NCI-H526 treated with DMSO at 0.1 percent for 48 hours (cell line): Measurements from ENCODE around the gene TIMM8B.
"Not testable (repeated sequence)": the region's sequence is repeated elsewhere in the genome, so short reads cannot be mapped to it uniquely, and the experiment has no call there.

ENCODE experiments used
- DNase-seq: peaks from one replicate; lab custom pipeline; 2025; lab: John Stamatoyannopoulos, UW

The TIMM8B gene, protein sequence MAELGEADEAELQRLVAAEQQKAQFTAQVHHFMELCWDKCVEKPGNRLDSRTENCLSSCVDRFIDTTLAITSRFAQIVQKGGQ

DNA sequence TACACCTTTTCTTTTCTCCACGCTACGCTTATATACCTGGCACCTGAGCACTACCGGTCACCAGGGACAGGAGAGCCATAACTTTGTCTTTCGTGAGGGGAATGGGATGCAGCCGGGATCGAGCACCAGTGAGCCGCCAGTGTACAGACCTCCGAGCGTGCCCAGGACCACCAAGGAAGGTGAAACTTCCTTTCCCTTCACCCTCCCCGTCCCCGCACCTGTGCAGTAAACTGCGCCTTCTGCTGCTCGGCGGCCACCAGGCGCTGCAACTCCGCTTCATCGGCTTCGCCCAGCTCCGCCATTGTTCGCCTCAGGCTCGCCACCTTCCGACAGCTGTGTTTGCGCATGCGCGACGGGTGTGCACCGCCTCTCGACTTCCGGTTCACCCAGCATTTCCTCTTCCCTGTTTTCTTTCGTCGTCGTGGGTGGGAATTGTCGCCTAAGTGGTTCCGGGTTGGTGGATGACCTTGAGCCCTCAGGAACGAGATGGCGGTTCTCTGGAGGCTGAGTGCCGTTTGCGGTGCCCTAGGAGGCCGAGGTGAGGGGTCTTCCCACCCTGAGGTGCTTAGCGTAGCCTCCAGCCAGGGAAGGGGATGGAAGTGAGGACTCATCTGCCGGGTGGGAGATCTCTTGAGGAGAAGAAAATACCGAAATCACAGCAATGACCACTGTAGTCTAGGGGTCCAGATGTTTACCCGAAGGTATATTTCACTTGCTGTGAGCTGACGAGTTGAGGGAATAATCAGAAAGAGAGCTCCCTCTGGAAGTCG, at the start of gene TIMM8B, which contains the start of gene SDHD:
Gene TIMM8B, minus strand, starts transcription at position 335 of the 770 bp plus-strand sequence. Its CDS starts 33 bp downstream, at position 302.
Gene SDHD, plus strand, starts transcription at position 452 of the 770 bp plus-strand sequence. Its CDS starts 35 bp downstream, at position 487.
- peak; percentile 99 for DNase-seq

DNA sequence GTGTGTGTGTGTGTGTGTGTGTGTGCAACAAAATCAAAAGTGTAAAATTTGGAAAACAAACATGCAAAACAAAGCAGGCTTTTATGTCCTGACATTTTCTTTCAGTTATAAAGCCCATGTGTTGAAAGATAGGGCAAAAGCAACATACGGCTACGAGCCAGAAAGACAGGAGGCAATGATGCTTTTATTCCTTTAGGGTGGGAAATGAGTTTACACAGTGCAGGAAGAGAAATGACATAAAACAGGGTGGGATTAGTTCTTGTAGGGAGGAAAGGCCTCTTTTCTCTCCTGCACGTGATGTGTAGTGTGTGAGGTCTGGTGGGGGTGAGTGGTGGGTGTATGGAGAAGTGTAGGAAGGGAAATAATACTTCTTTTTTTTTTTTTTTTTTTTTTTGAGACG, 47.9 kb upstream of the TIMM8B start:
- no peak for DNase-seq

DNA sequence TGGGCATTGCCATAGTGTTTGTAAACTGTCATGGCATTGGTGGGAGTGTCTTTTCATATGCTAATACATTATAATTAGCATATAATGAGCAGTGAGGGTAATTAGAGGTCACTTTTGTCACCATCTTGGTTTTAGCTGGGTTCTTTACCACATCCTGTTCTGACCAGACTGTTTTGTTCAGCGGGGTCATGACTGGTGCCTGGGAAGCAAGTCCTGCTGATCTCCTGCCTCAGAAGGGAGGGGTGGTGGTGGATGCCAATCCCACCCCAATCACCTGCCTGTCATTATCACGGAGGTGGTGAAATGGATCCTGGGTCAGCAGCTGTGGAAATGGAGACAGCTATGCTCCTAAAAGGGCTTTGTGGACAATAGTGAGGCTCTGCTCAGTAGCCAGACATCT, 46.2 kb upstream of the TIMM8B start:
- no peak for DNase-seq

DNA sequence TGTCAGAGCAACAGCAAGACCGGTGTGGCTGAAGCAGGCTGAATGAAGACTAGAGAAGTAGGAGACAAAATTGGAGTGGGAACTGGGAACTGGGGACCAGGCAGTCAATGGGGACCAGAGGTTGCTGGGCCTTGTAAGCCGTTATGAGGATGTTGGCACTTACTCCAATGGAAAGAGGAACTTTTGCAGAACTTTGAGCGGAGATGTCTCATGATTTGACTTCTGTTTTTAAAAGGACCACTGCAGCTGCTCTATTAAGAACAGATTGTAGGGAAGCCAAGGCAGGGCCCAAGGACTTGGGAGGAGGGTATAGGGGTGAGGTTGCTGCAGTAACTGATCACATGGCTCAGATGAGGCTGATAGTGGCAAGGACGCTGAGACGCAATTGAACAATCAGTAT, 43.1 kb upstream of the TIMM8B start:
- no peak for DNase-seq

DNA sequence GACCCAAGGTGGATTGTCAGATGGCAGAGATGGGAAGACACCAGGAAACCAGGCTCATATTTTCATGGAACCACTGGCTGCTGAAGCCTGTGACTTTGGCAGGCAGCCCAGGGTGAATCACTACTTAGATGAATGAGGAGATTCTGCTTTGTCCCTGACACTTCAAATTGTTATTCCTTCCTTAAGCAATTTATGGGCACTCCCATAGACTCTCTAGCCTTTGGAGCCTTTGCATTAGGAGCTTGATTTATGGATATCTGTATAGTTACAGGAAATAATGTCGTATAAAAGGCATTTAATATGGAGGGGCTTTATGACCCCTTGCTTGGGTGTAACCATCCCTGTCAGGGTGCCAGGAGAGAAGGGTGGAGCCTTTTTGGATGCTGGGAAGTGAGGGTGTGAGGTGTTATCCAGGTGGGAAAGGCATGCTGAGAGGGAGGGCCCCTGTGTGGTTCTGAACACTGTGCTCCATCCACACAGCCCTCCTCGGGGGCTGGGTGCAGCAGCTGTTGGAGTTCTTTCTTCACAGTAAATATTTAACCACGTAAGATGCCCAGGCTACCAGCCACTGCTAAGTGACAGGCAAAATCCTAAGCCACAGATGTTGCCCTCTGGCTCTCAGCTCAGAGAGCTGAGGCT, 42.0 kb upstream of the TIMM8B start:
- DNase-seq, result no peak

DNA sequence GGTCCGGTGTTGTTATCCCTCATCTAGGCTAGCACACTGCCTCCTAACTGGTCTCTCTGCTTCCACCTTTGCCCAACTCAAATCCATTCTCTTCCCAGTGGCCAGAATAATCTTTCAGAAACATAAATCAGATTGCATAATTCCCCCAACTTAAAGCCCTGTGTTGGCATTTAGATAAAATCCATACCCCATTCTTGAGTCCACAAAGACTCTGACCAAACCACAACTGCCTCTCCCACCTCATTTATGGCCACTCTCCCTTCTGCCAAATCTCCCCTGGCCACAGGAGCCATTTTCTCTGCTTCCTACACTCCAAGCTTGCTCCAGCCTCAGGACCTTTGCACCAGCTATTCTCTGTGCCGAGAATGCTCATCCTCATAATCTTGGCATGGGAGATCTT, 40.5 kb upstream of the TIMM8B start:
- DNase-seq, result no peak

DNA sequence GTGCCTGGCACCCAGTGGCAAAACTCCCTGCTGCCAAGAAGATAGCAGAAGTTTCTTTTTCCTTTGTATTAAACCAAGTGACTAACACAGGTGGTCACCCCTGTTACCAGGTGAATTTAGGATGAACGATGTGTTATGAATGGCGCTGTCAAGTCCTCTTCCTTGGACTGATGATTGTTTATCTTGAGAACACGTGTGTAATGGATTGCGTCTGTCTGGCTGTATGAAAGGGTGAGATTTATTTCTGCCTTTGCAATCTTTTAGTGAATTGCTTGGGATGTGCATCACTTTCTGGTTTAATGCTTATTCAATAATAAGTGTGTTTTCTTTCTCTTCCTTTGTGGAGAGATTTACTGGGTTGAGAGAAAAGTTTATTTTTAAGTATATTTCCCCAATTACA, 36.6 kb upstream of the TIMM8B start:
- DNase-seq, result no peak

DNA sequence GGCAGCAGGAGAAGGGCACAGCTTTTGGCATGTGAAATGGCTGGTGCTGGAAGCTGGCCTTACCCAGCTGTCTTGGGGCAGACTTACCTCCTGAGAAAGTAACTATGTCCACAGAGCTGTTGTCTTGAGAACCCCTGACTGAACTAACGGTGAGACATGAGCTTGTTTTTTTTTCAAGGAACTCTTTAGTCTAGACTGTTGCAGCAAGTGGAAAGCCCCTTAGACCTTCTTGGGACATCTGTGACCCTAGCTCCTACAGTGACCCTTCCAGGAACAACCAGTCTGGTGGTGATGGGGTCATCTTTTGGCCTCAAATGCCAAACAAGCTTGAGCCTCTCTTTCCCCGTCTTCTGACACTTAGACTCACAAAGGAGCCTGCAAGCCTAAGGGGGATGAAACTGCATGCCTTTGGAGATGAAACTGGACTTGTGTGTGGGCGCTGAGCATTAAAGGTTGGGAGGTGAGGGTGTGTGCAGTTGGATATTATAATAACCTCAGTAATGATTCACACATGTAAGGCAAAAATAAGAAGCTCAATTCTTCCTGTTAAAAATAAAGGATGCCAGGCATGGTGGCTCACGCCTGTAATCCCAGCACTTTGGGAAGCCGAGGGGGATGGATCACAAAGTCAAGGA, 35.5 kb upstream of the TIMM8B start:
- DNase-seq, result no peak

DNA sequence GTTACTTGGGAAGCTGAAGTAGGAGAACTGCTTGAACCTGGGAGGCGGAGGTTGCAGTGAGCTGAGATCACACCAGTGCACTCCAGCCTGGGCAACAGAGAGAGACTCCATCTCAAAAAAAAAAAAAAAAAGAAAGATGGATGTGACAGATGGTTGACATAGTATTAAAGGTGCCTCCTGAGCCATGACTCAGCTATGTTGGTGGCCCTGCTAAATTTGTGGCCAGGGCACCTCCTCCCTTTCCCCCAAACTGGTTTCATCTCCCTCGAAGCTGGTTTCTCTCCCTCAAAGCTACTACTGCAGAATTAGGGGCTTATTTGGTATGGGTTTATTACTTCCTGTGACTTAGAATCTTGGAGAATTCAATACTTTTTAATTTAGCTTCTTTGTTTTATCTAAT, 31.6 kb upstream of the TIMM8B start:
- DNase-seq, result no peak

DNA sequence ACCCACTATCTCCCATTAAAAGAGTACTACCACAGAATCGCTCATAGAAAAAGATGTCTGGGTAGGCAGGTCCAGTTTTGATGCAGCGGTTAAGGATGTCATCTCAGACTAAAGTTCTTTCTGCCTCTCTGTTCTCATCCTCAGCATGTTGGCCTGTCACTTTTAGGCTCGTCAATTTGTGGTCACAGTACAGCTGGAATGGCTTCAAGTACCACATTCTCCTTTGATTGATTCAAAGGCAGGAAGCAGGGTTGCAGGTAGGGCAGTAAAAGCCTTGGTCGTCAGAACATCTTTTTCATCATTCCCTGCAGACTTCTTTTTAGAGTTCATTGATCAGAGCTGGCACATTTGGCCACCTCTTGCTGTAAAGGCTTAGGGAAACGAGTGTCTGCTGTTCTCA, 28.8 kb upstream of the TIMM8B start:
- DNase-seq, result no peak

DNA sequence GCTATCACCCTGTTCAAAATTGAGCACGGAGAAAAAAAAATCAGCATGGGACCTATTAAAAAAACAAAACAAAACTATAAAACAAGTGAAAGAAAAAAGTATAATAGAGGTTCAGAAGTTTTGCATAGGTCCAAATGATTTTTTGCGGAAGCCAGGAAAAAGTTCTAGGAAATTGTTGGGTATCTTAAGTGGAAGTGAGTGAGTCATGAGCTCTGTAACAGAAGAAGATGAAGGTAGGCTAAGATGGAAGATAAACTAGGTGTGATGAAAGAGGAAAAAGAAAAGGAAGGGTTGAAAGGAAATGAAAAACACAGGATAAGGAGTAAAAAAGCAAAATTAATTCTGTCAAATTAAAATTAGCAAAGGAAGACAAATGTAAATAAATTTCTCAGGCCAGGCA, 27.9 kb upstream of the TIMM8B start:
- no peak for DNase-seq

DNA sequence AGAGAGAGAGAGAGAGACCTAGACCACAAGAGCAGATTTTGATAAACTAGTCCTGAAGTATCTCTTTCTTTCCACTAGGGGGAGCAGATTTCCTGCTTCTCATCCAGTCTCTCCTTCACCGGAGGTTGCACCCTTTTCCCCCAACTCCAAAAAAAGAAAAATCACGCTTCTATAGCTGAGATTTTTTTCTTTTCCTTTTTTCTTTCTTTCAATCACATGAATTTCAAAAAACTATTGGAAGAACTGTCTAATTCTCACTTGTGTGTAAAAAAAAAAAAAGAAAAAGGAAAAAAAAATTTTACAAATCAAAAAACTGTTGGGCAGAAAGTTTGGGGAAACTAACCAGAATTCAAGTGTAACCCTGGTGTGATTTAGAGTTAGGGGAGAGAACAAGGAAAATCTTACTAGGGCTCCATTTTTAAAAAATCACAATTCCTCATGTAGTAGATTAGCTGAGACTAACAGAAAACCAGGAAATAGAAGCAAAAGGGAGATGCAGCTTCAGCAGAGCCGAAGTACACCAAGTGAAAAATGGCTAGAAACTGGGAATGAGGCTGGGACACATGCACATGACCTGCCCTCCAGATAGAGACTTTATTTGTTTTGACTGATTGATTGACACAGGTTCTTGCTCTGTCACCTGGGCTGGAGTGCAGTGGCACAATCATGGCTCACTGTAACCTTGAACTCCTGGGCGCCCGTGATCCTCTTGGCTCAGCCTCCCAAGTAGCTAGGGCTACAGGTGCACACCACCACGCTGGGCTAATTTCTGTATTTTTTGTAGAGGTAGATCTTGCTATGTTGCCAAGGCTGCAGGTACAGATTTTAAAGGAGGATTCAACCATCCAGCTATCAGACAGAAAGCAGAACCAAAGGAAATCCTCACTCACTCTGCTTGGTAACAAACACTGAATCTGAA, 27.2 kb upstream of the TIMM8B start:
- DNase-seq, result peak; percentile 88

DNA sequence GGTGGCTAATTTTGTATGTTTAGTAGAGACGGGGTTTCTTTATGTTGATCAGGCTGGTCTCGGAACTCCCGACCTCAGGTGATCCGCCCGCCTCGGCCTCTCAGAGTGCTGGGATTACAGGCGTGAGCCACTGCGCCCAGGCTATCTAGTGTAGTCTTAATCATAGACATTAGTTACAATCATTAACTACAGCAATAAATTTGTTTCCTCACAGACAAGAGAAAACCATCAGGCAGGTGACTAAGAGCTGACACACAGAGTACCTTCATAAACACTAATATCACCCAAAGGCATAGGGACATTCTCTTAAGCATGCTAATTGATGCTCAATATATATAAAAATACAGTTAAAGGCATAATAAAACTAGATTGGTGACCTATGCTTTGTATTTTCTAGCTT, 19.5 kb upstream of the TIMM8B start:
- no peak for DNase-seq

DNA sequence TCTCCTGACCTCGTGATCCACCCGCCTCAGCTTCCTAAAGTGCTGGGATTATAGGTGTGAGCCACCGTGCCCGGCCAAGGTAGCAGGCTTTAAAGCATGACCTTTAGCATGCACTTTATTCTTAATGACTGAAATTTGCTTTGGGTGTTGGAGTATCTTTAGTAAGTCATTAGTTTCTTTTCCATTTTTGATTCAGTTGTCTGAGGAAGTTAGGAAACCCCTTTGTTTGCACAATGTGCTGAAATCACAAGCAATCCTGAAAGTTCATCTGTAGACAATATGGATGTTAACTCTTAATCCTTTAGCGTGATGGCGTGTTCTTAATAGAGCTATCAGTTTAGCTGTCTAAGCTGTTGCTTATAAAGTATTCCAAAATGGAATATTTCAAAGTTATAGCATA, 16.9 kb upstream of the TIMM8B start:
- no peak for DNase-seq

DNA sequence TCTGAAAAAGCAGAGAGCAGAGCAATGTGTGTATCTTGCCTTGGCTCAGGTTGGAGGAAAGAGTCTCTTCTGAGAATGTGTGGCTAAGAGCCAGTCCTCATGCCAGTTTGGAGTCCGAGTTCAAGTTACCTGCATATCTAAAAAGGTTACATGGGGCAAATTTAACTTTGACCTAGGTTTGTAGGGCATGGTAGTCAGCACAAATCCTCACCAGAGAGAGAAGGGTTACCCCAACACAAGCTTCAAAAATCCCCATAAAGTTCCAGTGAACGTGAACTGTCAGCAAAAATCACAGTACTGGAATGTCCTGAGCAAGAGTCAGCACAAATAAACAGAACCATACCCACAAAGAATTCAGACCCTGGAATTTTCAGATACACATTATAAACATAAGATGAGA, 13.9 kb upstream of the TIMM8B start:
- no peak for DNase-seq

DNA sequence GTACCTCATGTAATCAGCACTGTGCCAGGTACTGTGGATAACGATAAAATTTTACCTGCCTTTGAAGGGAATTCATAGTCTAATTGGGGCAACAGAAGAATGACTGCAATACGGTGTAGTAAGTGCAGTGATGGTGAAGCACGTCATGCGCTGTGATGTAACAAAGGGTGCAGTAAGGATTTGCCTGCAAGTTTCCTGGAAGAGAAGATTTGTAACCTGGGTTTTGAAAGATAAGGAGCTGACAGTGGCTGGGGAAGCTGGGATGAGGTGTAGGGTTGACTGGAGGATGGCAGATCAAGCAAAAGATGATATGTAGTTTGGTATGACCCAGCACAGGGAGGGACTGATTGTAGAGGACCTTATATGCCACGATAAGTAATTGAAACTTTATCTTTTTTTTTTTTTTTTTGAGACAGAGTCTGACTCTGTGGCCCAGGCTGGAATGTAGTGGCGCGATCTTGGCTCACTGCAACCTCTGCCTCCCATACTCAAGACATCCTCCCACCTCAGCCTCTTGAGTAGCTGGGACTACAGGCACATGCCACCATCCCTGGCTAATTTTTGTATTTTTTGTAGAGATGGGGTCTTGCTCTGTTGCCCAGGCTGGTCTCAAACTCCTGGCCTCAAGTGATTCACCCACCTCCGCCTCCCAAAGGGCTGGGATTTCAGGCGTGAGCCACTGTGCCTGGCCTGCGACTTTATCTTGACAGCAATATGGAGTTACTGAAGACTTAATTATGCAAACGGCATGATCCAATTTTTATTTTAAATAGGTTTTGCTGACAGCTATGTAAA, 11.4 kb upstream of the TIMM8B start:
- DNase-seq, result no peak

DNA sequence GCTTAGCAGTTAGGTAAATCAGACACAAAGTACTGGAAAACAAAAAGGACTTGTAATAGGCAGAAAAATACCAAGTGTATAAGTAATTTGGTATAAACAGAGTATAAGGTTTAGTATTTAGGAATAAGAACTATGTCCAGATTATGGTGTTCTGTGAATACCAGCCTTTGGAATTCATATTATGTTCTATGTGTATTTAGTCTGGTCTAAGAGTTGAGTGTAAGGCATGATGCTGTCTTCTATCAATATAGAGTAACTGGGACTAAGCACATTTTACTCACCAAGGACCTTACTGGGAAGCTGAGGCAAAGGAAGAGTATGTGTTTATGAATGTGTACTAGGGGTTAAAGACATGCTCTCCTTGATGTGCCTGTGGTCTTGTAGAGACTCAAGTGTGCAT, 9.6 kb upstream of the TIMM8B start:
- DNase-seq, result no peak

DNA sequence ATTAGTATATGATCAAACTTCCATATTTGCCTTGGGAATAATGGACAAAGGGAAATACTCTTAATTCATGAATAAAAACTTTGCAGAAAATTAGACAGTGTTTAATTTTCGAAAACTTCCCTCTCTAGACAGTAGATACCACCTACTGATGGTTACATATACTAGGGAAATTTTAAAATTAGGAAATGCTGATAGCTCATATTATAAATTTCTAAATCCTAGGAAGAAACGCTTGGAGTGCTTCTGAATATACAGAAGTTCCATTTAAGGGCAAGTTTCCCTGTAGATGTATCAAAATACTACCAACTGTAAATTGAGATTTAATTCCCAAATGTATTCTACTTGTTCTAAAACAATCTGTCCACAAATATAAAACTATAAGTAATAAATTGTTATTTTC, 8.7 kb upstream of the TIMM8B start:
- DNase-seq, result not testable (repeated sequence)

DNA sequence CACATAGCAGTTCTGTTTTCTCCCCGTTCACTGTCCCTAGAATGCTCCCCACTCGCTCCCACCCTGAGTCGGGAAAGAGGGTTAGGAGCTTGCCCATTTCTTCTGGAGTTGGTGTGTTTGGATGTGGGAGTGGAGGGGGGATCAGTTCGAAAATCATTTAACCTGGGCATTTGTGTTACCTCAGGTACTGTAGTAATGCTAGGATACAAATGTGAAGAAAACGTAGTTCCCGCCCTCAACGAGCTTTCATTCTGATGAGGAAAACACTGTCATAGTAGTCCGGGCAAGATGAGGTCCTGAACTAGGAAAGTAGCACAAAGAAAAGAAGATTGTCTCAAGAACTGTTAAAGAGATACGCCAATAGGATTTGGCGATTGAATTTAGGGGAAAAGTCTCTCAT, 656 bp upstream of the TIMM8B start:
- DNase-seq, result no peak

DNA sequence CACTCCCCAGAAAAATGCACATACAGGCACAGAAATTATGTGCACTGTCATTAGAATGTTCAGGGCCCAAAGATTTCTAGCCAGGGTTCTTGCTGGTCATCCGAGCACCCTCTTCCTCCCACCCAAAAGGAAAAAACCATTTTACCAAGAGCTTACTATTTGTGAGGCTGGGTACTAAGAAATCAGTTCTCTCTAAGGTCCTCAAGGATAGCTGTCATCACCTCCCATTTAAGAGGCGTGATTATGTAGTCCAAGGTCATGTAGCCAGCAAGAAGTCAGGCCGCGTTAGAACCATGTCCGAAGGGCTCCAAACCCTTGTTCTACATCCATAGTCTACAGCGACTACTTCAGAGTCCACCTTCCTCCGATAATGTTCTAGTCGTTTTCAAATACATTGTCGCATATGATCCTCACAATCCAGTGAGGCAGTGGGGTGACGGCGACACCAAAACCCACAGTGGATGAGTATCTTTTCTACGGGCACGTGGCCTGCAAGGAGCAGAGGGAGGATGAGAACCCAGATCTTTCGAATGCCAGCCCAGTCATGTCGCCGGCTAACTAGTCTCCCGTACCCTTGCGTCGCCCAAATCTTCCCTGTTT, 634 bp downstream of the TIMM8B start:
- DNase-seq, result no peak

DNA sequence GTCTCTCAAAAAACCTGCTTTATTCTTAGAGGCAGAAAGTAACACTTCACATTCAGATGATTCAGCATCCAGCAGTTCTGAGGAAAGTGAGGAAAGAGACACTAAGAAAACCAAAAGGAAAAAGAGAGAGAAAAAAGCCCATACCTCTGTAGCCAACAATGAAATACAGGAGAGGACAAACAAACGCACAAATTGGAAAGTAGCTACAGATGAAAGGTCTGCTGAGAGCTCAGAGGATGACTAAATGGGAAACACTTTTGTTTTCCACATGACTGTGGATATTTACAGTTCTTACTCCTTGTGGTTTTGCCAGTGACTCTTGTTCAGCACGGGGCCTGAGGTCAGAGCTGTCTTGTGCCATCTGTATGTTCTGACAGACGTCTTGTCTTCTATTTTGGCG, 3.8 kb downstream of the TIMM8B start:
- no peak for DNase-seq
